K562 (cell line): Measurements from ENCODE around the gene TMEM120B. TPM values are rescaled to one million over a fixed set of nuclear protein-coding genes. Genes with fewer than 3 reads are reported as not detected.

Source experiments
- CBX1 ChIP-seq: sonication (generic); IDR thresholded peaks from 2 replicates; pipeline ENCODE4 v1.6.1; 2016; ENCODE audit warnings: antibody characterized with exemption, low read depth, mild to moderate bottlenecking
- CBX8 ChIP-seq: fragments of 200-600 bp; sonication (generic); IDR thresholded peaks from 2 replicates; pipeline ENCODE4 v1.6.1; 2012; ENCODE audit warnings: borderline replicate concordance, mixed run types, low read depth, mild to moderate bottlenecking, moderate library complexity, mixed read lengths, low read length, control low read depth, inconsistent platforms; ENCODE audit not compliant: poor library complexity, severe bottlenecking; ENCODE audit errors: extremely low read depth
- DPF2 ChIP-seq: fragments of 450-650 bp; IDR thresholded peaks from 2 replicates; pipeline ENCODE4 v1.6.1; 2016
- EHMT2 ChIP-seq: fragments of 450-650 bp; IDR thresholded peaks from 2 replicates; pipeline ENCODE4 v1.6.1; 2018; ENCODE audit warnings: antibody characterized with exemption
- GABPA ChIP-seq: fragments of 200-800 bp; sonication (Bioruptor generic); conservative IDR thresholded peaks from 2 replicates; pipeline ENCODE4 v1.6.1; 2016; ENCODE audit warnings: low read depth, missing genetic modification characterization, missing compliant biosample characterization
- NBN ChIP-seq: fragments of 450-650 bp; IDR thresholded peaks from 2 replicates; pipeline ENCODE4 v1.6.1; 2016; ENCODE audit warnings: low read depth, mild to moderate bottlenecking
- NRF1 ChIP-seq, 2 experiments: fragments of 450-650 bp; IDR thresholded peaks in 1 of 2; conservative IDR thresholded peaks in 1 of 2; 2 replicates each; pipeline ENCODE4 v1.6.1; 2014; ENCODE audit warnings: mild to moderate bottlenecking in 2 of 2
- PPARD ChIP-seq: fragments of 250-450 bp; sonication (Bioruptor Pico); IDR thresholded peaks from 2 replicates; pipeline ENCODE4 v1.8.0; 2022; ENCODE audit warnings: inconsistent platforms, mild to moderate bottlenecking, moderate library complexity
- SETDB1 ChIP-seq: IDR thresholded peaks from one replicate; pipeline ENCODE4 v1.6.1; 2012; ENCODE audit warnings: low read length, control low read depth, inconsistent platforms
- TBP ChIP-seq: optimal IDR thresholded peaks from 2 replicates; pipeline ENCODE3; 2011; ENCODE audit warnings: low read depth, low read length, improper control_type of control experiment
- TFAM ChIP-seq: fragments of 250-450 bp; sonication (Bioruptor Pico); conservative IDR thresholded peaks from 2 replicates; pipeline ENCODE4 v1.5.0; 2021; ENCODE audit warnings: mild to moderate bottlenecking, moderate library complexity
- ZNF583 ChIP-seq: fragments of 250-450 bp; sonication (Bioruptor Pico); IDR thresholded peaks from 2 replicates; pipeline ENCODE4 v1.4.0; 2020
- ZNF764 ChIP-seq: fragments of 250-450 bp; sonication (Bioruptor Pico); IDR thresholded peaks from 2 replicates; pipeline ENCODE4 v1.4.0; 2020; ENCODE audit warnings: low read depth, mild to moderate bottlenecking, moderate library complexity
- ZZZ3 ChIP-seq: fragments of 450-650 bp; IDR thresholded peaks from 2 replicates; pipeline ENCODE4 v1.6.1; 2016; ENCODE audit warnings: antibody characterized with exemption, mild to moderate bottlenecking, moderate library complexity
- polyA plus RNA-seq, 8 experiments: library from polyadenylated mRNA; depleted of rRNA in 4 of 8; stranded (reverse) in 5 of 8; unstranded in 3 of 8; fragments of >200 nt; fragmentation: Nextera tagmentation in 2 of 8; fragmentation: Illumina TruSeq in 1 of 8; extraction: Ambion mirVana in 2 of 8; extraction: Trizol in 1 of 8; gene quantifications; 2 replicates each; pipeline versions ENCODE4 v1.2.1 to v1.2.3, GENCODE V29; 2011 to 2014; ENCODE audit warnings: inconsistent platforms in 1 of 8, missing spikeins in 1 of 8
- total RNA-seq, 7 experiments: library from RNA; depleted of rRNA in 6 of 7; stranded (reverse); fragments of >200 nt in 6 of 7; fragmentation: Illumina TruSeq in 2 of 7; extraction: Trizol in 2 of 7; gene quantifications; 2 replicates each; pipeline versions ENCODE4 v1.2.1 to v1.2.3, GENCODE V29; 2011 to 2021; ENCODE audit warnings: low replicate concordance in 1 of 7
- TF ChIP-seq, protein P1 (sequence below), 3 experiments: fragments of 200-800 bp in 1 of 3; fragments of 250-450 bp in 1 of 3; fragments of 450-650 bp in 1 of 3; sonication (Bioruptor Pico) in 1 of 3; sonication (Bioruptor generic) in 1 of 3; formaldehyde crosslinking in 1 of 3; IDR thresholded peaks; 2 replicates each; pipeline versions ENCODE4 v1.6.1 to v1.8.0; 2016 to 2022; ENCODE audit warnings: mild to moderate bottlenecking in 2 of 3, missing genetic modification characterization in 2 of 3, missing compliant biosample characterization in 1 of 3, moderate library complexity in 1 of 3
- TF ChIP-seq, protein P2 (sequence below), 2 experiments: fragments of 450-650 bp; IDR thresholded peaks; 2 replicates each; pipeline ENCODE4 v1.6.1; 2018; ENCODE audit warnings: mild to moderate bottlenecking in 2 of 2, low read depth in 1 of 2; ENCODE audit not compliant: partially characterized antibody in 2 of 2
- TF ChIP-seq, protein P3 (sequence below): fragments of 250-450 bp; sonication (Bioruptor Pico); IDR thresholded peaks from 2 replicates; pipeline ENCODE4 v1.4.0; 2020; ENCODE audit warnings: mild to moderate bottlenecking, moderate library complexity
- TF ChIP-seq, protein P4 (sequence below): sonication (generic); formaldehyde crosslinking; IDR thresholded peaks from 2 replicates; pipeline ENCODE4 v1.8.0; 2022; ENCODE audit warnings: missing genetic modification reagents, mild to moderate bottlenecking, moderate library complexity, borderline replicate concordance

The TMEM120B gene
- total and polyA plus RNA-seq, 9 of the 15 experiments (the other 6 are each of a cell fraction or from before 2014, with no cell fraction given) = 1.7 to 18.6 (median 7.4) TPM

DNA sequence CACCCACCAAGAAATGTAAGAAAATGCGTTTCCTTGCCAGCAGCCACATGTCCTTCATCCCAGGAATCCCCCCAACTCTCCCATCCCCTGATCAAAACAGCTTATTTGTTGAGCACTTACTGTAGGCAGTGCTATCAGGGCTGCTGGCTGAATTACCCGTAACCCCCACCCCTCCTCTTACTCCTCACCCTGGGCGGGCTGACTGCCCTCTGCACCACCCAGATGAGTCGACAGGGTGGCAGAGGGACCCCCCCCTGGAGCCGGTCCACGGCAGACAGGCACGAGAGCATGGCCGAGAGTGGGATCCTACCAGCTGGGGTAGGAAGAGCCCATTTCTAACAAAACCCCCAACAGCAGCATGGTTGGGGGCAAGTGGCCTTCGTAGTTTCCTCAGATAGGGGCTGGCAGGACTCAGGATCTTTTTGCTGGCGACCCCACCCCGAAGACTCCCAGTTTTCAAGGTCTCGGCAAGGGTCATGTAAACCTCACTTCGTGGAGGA lies 82.0 kb downstream of the TMEM120B start (continued):
- peak in 1 of 2 experiments; percentile 33; a peak in 1 of 4 replicates for TF ChIP-seq NRF1 (conservative IDR thresholded peaks at IDR 0.05 in 1 of 2, IDR thresholded peaks at IDR 0.05 in 1 of 2)
- no peak for TF ChIP-seq CBX8
- no peak for TF ChIP-seq PPARD (CRISPR knock-in tag)
- TF ChIP-seq ZZZ3 = no peak
- TF ChIP-seq SETDB1 = no peak
- TF ChIP-seq CBX1 = 0 out of 2 replicates have a peak, but pooled peaks have one; percentile 45
- TF ChIP-seq, protein P1, sequence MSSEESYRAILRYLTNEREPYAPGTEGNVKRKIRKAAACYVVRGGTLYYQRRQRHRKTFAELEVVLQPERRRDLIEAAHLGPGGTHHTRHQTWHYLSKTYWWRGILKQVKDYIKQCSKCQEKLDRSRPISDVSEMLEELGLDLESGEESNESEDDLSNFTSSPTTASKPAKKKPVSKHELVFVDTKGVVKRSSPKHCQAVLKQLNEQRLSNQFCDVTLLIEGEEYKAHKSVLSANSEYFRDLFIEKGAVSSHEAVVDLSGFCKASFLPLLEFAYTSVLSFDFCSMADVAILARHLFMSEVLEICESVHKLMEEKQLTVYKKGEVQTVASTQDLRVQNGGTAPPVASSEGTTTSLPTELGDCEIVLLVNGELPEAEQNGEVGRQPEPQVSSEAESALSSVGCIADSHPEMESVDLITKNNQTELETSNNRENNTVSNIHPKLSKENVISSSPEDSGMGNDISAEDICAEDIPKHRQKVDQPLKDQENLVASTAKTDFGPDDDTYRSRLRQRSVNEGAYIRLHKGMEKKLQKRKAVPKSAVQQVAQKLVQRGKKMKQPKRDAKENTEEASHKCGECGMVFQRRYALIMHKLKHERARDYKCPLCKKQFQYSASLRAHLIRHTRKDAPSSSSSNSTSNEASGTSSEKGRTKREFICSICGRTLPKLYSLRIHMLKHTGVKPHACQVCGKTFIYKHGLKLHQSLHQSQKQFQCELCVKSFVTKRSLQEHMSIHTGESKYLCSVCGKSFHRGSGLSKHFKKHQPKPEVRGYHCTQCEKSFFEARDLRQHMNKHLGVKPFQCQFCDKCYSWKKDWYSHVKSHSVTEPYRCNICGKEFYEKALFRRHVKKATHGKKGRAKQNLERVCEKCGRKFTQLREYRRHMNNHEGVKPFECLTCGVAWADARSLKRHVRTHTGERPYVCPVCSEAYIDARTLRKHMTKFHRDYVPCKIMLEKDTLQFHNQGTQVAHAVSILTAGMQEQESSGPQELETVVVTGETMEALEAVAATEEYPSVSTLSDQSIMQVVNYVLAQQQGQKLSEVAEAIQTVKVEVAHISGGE (CRISPR knock-in tag; IDR thresholded peaks at IDR 0.05) = peak in 1 of 3 experiments; percentile 64; a peak in 1 of 6 replicates
- no peak for TF ChIP-seq ZNF583 (CRISPR knock-in tag)
- TF ChIP-seq TFAM (CRISPR knock-in tag) = no peak
- TF ChIP-seq, protein P2, sequence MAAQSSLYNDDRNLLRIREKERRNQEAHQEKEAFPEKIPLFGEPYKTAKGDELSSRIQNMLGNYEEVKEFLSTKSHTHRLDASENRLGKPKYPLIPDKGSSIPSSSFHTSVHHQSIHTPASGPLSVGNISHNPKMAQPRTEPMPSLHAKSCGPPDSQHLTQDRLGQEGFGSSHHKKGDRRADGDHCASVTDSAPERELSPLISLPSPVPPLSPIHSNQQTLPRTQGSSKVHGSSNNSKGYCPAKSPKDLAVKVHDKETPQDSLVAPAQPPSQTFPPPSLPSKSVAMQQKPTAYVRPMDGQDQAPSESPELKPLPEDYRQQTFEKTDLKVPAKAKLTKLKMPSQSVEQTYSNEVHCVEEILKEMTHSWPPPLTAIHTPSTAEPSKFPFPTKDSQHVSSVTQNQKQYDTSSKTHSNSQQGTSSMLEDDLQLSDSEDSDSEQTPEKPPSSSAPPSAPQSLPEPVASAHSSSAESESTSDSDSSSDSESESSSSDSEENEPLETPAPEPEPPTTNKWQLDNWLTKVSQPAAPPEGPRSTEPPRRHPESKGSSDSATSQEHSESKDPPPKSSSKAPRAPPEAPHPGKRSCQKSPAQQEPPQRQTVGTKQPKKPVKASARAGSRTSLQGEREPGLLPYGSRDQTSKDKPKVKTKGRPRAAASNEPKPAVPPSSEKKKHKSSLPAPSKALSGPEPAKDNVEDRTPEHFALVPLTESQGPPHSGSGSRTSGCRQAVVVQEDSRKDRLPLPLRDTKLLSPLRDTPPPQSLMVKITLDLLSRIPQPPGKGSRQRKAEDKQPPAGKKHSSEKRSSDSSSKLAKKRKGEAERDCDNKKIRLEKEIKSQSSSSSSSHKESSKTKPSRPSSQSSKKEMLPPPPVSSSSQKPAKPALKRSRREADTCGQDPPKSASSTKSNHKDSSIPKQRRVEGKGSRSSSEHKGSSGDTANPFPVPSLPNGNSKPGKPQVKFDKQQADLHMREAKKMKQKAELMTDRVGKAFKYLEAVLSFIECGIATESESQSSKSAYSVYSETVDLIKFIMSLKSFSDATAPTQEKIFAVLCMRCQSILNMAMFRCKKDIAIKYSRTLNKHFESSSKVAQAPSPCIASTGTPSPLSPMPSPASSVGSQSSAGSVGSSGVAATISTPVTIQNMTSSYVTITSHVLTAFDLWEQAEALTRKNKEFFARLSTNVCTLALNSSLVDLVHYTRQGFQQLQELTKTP (IDR thresholded peaks at IDR 0.05; ENCODE audit: low read depth in 1 of 2, partially characterized antibody in 2 of 2) = peak in 1 of 2 experiments; percentile 12
- 0 out of 2 replicates have a peak, but pooled peaks have one; percentile 12 for TF ChIP-seq NBN
- 0 out of 2 replicates have a peak, but pooled peaks have one; percentile 44 for TF ChIP-seq DPF2
- no peak for TF ChIP-seq GABPA
- no peak for TF ChIP-seq TBP
- TF ChIP-seq, protein P3, sequence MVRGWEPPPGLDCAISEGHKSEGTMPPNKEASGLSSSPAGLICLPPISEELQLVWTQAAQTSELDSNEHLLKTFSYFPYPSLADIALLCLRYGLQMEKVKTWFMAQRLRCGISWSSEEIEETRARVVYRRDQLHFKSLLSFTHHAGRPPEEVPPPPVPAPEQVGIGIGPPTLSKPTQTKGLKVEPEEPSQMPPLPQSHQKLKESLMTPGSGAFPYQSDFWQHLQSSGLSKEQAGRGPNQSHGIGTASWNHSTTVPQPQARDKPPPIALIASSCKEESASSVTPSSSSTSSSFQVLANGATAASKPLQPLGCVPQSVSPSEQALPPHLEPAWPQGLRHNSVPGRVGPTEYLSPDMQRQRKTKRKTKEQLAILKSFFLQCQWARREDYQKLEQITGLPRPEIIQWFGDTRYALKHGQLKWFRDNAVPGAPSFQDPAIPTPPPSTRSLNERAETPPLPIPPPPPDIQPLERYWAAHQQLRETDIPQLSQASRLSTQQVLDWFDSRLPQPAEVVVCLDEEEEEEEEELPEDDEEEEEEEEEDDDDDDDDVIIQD = no peak
- TF ChIP-seq, protein P4, sequence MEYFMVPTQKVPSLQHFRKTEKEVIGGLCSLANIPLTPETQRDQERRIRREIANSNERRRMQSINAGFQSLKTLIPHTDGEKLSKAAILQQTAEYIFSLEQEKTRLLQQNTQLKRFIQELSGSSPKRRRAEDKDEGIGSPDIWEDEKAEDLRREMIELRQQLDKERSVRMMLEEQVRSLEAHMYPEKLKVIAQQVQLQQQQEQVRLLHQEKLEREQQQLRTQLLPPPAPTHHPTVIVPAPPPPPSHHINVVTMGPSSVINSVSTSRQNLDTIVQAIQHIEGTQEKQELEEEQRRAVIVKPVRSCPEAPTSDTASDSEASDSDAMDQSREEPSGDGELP (CRISPR knock-in tag) = no peak; the same call in none of the 2 replicates
- no peak for TF ChIP-seq ZNF764 (CRISPR knock-in tag)
- TF ChIP-seq EHMT2 = no peak; the same call in 1 of the 2 replicates
